OCI-LY3 (cell line): ENCODE results near the gene PPM1B.
"Not testable (repeated sequence)": the region's sequence is repeated elsewhere in the genome, so short reads cannot be mapped to it uniquely, and the experiment has no call there.

ENCODE experiments used
- H2AFZ ChIP-seq: fragments of 200-600, 300-600 bp; shearing (Covaris generic); 2 replicates; pipeline ENCODE4 v1.6.0; 2014; ENCODE audit warnings: antibody characterized with exemption, low read depth, low read length
- H3K27ac ChIP-seq: fragments of 200-600, 300-600 bp; sonication (generic); 2 replicates; pipeline ENCODE4 v1.5.1; 2014; ENCODE audit warnings: mild to moderate bottlenecking, low read length, moderate library complexity, mixed read lengths
- H3K27me3 ChIP-seq: fragments of 200-600, 300-600 bp; sonication (generic); 2 replicates; pipeline ENCODE4 v1.6.1; 2014; ENCODE audit warnings: low read depth, low read length, mixed read lengths
- H3K36me3 ChIP-seq: fragments of 200-600, 300-600 bp; sonication (generic); replicated peaks from 2 replicates; pipeline ENCODE3; 2014; ENCODE audit warnings: low read depth, low read length, mixed read lengths
- H3K4me1 ChIP-seq: fragments of 300-600, 200-600 bp; sonication (generic); 2 replicates; pipeline ENCODE4 v1.6.1; 2014; ENCODE audit warnings: low read length, mixed read lengths
- H3K4me2 ChIP-seq: fragments of 200-600, 300-600 bp; sonication (generic); 2 replicates; pipeline ENCODE4 v1.6.1; 2014; ENCODE audit warnings: low read length, mixed read lengths
- H3K4me3 ChIP-seq: fragments of 300-600, 200-600 bp; sonication (generic); 2 replicates; pipeline ENCODE4 v1.5.1; 2014; ENCODE audit warnings: antibody characterized with exemption, mild to moderate bottlenecking, low read length, moderate library complexity
- H3K79me2 ChIP-seq: fragments of 300-600, 200-600 bp; shearing (Covaris generic); 2 replicates; pipeline ENCODE4 v1.6.1; 2014; ENCODE audit warnings: mild to moderate bottlenecking, low read length, mixed read lengths
- H3K9ac ChIP-seq: fragments of 300-600, 200-600 bp; shearing (Covaris generic); 2 replicates; pipeline ENCODE4 v1.6.0; 2014; ENCODE audit warnings: mild to moderate bottlenecking, low read length, moderate library complexity
- H3K9me3 ChIP-seq: fragments of 200-600, 300-600 bp; shearing (Covaris generic); 2 replicates; pipeline ENCODE4 v1.6.1; 2014; ENCODE audit warnings: low read length, mixed read lengths; ENCODE audit not compliant: insufficient read depth
- H4K20me1 ChIP-seq: fragments of 200-600, 300-600 bp; sonication (generic); 2 replicates; pipeline ENCODE4 v1.6.1; 2016; ENCODE audit warnings: low read length, mixed read lengths; ENCODE audit not compliant: insufficient read depth
- CTCF ChIP-seq: fragments of 200-600, 300-600 bp; sonication (generic); IDR thresholded peaks from 2 replicates; pipeline ENCODE4 v1.5.1; 2014; ENCODE audit warnings: antibody characterized with exemption, low read length, low read depth
- EZH2phosphoT487 ChIP-seq: fragments of 200-600 bp; shearing (Covaris generic); IDR thresholded peaks from 2 replicates; pipeline ENCODE4 v1.6.1; 2018; ENCODE audit warnings: antibody characterized with exemption, mixed run types, low read depth

The PPM1B gene

GRCh38 chr2:44201648-44202165 lies 33.0 kb downstream of the PPM1B start:
- Histone ChIP-seq H3K9ac (no peak overlapping the region), H4K20me1 (peaks cover 42% of the 10 kb centered on the region), H3K27ac (no peak overlapping the region), H3K79me2 (peaks cover 51% of the 10 kb centered on the region), H3K4me2 (no peak overlapping the region), H3K36me3 (peaks cover 25% of the 10 kb centered on the region), H3K4me3 (no peak overlapping the region), H3K4me1 (no peaks in the 10 kb centered on the region), H3K9me3 (no peaks in the 10 kb centered on the region), H3K27me3 (no peaks in the 10 kb centered on the region), H2AFZ (no peak overlapping the region)
- TF ChIP-seq EZH2phosphoT487 (no peak), CTCF (no peak)

GRCh38 chr2:44203542-44203941 lies 34.9 kb downstream of the PPM1B start:
- TF ChIP-seq EZH2phosphoT487 (no peak), CTCF (no peak)
- H2AFZ ChIP-seq, result no peak overlapping the region
- H3K9ac ChIP-seq, result no peak overlapping the region
- no peak overlapping the region for H3K27ac ChIP-seq
- peaks cover 25% of the 10 kb centered on the region for H3K36me3 ChIP-seq
- H3K4me2 ChIP-seq, result no peak overlapping the region
- no peaks in the 10 kb centered on the region for H3K9me3 ChIP-seq
- H3K79me2 ChIP-seq, result peaks cover 52% of the 10 kb centered on the region
- no peaks in the 10 kb centered on the region for H3K4me1 ChIP-seq
- H3K27me3 ChIP-seq, result no peaks in the 10 kb centered on the region
- no peak overlapping the region for H3K4me3 ChIP-seq
- H4K20me1 ChIP-seq, result peaks cover 37% of the 10 kb centered on the region

GRCh38 chr2:44205169-44205568 lies 36.5 kb downstream of the PPM1B start:
- H3K9me3 ChIP-seq, result no peaks in the 10 kb centered on the region
- no peak overlapping the region for H3K27ac ChIP-seq
- peaks cover 25% of the 10 kb centered on the region for H3K36me3 ChIP-seq
- no peaks in the 10 kb centered on the region for H3K27me3 ChIP-seq
- H3K4me2 ChIP-seq, result no peak overlapping the region
- H3K4me1 ChIP-seq, result no peaks in the 10 kb centered on the region
- H2AFZ ChIP-seq, result no peak overlapping the region
- no peak overlapping the region for H3K4me3 ChIP-seq
- peaks cover 45% of the 10 kb centered on the region for H3K79me2 ChIP-seq
- peaks cover 29% of the 10 kb centered on the region for H4K20me1 ChIP-seq
- TF ChIP-seq EZH2phosphoT487 (no peak), CTCF (no peak)
- H3K9ac ChIP-seq, result no peak overlapping the region

GRCh38 chr2:44207102-44207501 lies 38.4 kb downstream of the PPM1B start:
- Histone ChIP-seq H3K36me3 (peaks cover 16% of the 10 kb centered on the region), H3K79me2 (peaks cover 31% of the 10 kb centered on the region), H3K27me3 (no peaks in the 10 kb centered on the region), H3K4me3 (no peak overlapping the region), H3K27ac (no peak overlapping the region), H4K20me1 (peaks cover 14% of the 10 kb centered on the region), H3K9ac (no peak overlapping the region), H3K9me3 (no peaks in the 10 kb centered on the region), H3K4me2 (no peak overlapping the region), H3K4me1 (no peaks in the 10 kb centered on the region), H2AFZ (no peak overlapping the region)
- TF ChIP-seq CTCF, result no peak
- TF ChIP-seq EZH2phosphoT487, result no peak

- not testable (repeated sequence) for H2AFZ ChIP-seq, H3K4me1 ChIP-seq, H3K9ac ChIP-seq, H3K9me3 ChIP-seq, H3K27me3 ChIP-seq, H3K4me3 ChIP-seq, H3K4me2 ChIP-seq, H3K27ac ChIP-seq
- H4K20me1 ChIP-seq, result peaks cover 13% of the 10 kb centered on the region
- peaks cover 31% of the 10 kb centered on the region for H3K79me2 ChIP-seq
- peaks cover 10% of the 10 kb centered on the region for H3K36me3 ChIP-seq
Measured at GRCh38 chr2:44207648-44208047, 39.0 kb downstream of the PPM1B start.
